Neural crest cell (in vitro differentiated cells): ENCODE measurements around the gene SLC26A6. TPM values are rescaled to one million over a fixed set of nuclear protein-coding genes. Genes with fewer than 3 reads are reported as not detected.

Experiments
- DNase-seq: peaks from one replicate; pipeline ENCODE4 v3.0.0; 2021; ENCODE audit warnings: low read depth, mixed read lengths, low spot score
- H3K27ac Mint-ChIP-seq: one replicate; pipeline ENCODE4 v1.8.0; 2021; ENCODE audit warnings: mild to moderate bottlenecking, mixed read lengths; ENCODE audit not compliant: unreplicated experiment
- H3K27me3 Mint-ChIP-seq: 2 replicates; pipeline ENCODE4 v1.8.0; 2021; ENCODE audit warnings: low read depth, mild to moderate bottlenecking, mixed read lengths
- H3K36me3 Mint-ChIP-seq: 2 replicates; pipeline ENCODE4 v1.8.0; 2021; ENCODE audit warnings: low read depth, mild to moderate bottlenecking, mixed read lengths
- H3K4me1 Mint-ChIP-seq: 2 replicates; pipeline ENCODE4 v1.8.0; 2021; ENCODE audit warnings: mixed read lengths
- H3K4me3 Mint-ChIP-seq: one replicate; pipeline ENCODE4 v1.8.0; 2021; ENCODE audit warnings: mild to moderate bottlenecking, mixed read lengths
- H3K9me3 Mint-ChIP-seq: 2 replicates; pipeline ENCODE4 v1.8.0; 2021; ENCODE audit warnings: mixed read lengths
- total RNA-seq: library from RNA; stranded (reverse); gene quantifications from 2 replicates; pipeline ENCODE4 v1.2.1, GENCODE V29; 2021
- TF ChIP-seq, protein P1 (sequence below): fragments of 200-600 bp; sonication (generic); conservative IDR thresholded peaks from 2 replicates; pipeline ENCODE4 v1.5.0; 2021; ENCODE audit warnings: antibody characterized with exemption, mild to moderate bottlenecking

Gene SLC26A6
- total RNA-seq, 1 donor from 2014 or later: 57.4 TPM

DNA sequence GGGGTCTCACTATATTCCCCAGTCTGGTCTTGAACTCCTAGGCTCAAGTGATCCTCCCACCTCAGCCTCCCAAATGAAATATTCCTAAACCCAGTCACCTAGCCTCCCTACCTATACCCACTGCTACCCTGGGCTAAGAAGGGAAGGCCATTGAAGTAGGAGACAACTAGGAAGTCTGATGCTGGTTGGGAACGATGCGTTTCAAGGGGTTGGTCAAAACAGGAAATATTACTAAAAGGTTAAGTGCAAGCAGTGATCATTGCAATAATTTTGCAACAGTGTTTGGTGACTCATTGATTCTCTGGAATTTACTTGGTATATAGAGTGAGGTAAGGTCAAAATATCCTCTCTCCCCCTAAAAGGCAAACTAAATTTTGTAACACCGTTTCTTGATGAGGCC is 21.2 kb downstream of the SLC26A6 start:
- peaks cover 6% of the 10 kb centered on the region for H3K27me3 Mint-ChIP-seq
- TF ChIP-seq, protein P1, sequence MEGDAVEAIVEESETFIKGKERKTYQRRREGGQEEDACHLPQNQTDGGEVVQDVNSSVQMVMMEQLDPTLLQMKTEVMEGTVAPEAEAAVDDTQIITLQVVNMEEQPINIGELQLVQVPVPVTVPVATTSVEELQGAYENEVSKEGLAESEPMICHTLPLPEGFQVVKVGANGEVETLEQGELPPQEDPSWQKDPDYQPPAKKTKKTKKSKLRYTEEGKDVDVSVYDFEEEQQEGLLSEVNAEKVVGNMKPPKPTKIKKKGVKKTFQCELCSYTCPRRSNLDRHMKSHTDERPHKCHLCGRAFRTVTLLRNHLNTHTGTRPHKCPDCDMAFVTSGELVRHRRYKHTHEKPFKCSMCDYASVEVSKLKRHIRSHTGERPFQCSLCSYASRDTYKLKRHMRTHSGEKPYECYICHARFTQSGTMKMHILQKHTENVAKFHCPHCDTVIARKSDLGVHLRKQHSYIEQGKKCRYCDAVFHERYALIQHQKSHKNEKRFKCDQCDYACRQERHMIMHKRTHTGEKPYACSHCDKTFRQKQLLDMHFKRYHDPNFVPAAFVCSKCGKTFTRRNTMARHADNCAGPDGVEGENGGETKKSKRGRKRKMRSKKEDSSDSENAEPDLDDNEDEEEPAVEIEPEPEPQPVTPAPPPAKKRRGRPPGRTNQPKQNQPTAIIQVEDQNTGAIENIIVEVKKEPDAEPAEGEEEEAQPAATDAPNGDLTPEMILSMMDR: no peak
- H3K9me3 Mint-ChIP-seq: peaks cover 2% of the 10 kb centered on the region
- no peak for DNase-seq
- H3K4me3 Mint-ChIP-seq: peak overlapping the region; percentile 50
- no peak overlapping the region for H3K27ac Mint-ChIP-seq
- peaks cover 13% of the 10 kb centered on the region for H3K36me3 Mint-ChIP-seq
- H3K4me1 Mint-ChIP-seq: peaks cover 9% of the 10 kb centered on the region

DNA sequence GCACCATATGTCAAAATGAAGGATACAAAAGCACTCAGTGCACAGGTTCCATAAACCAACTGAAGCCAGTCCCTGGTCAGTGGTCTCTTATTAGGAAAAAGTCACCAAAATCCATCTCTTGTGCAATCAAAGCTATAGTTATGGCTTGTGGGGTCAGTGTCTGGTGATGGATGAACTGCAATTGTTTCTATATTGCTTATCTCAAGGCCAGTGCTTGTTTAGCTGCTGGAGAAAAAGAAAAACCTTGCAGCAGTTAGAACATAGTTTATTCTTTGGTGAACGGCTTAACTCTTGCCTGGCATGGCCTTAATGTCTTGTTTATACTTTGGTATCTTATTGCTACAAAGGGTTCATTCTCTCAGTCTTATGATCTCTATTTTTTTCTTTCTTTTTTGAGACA is 23.0 kb downstream of the SLC26A6 start:
- Mint-ChIP-seq H3K9me3 (no peaks in the 10 kb centered on the region), H3K4me3 (peak overlapping the region; percentile 68), H3K27me3 (peaks cover 6% of the 10 kb centered on the region)

GRCh38 chr3:48609088-48610005 is 25.9 kb downstream of the SLC26A6 start, which contains the start of gene UQCRC1:
TSS of gene UQCRC1 (minus strand) at chr3:48609646. CDS start at chr3:48609620, 26 bp downstream.
- peak; percentile 89 for DNase-seq
- Mint-ChIP-seq H3K36me3 (peaks cover 4% of the 10 kb centered on the region), H3K4me1 (peaks cover 20% of the 10 kb centered on the region), H3K27me3 (peaks cover 6% of the 10 kb centered on the region), H3K4me3 (peak within 1 kb of the TSS; percentile 99), H3K9me3 (no peaks in the 10 kb centered on the region), H3K27ac (peak within 1 kb of the TSS; percentile 98)
- TF ChIP-seq, protein P1: peak; percentile 72

More for the DNA sequence above, 23.0 kb downstream of the SLC26A6 start:
- TF ChIP-seq, protein P1: no peak
- Mint-ChIP-seq H3K4me1 (peaks cover 20% of the 10 kb centered on the region), H3K36me3 (peaks cover 9% of the 10 kb centered on the region), H3K27ac (no peak overlapping the region)
- no peak for DNase-seq

- TF ChIP-seq, protein P1: no peak
- DNase-seq: no peak
- Mint-ChIP-seq H3K4me3 (no peak overlapping the region), H3K4me1 (peaks cover 20% of the 10 kb centered on the region), H3K27ac (no peak overlapping the region), H3K36me3 (peaks cover 9% of the 10 kb centered on the region), H3K27me3 (peaks cover 6% of the 10 kb centered on the region), H3K9me3 (no peaks in the 10 kb centered on the region)
Observed at GRCh38 chr3:48607519-48607918, 27.7 kb downstream of the SLC26A6 start.

- Mint-ChIP-seq H3K36me3 (peaks cover 14% of the 10 kb centered on the region), H3K27ac (no peak overlapping the region), H3K27me3 (no peaks in the 10 kb centered on the region), H3K4me1 (peaks cover 9% of the 10 kb centered on the region), H3K9me3 (no peaks in the 10 kb centered on the region), H3K4me3 (no peak overlapping the region)
- no peak for DNase-seq
- TF ChIP-seq, protein P1: no peak
Observed at GRCh38 chr3:48601622-48601994, 33.7 kb downstream of the SLC26A6 start.
